Memory B cell (primary cell): ENCODE measurements around the gene ZNF573.
"Not testable (repeated sequence)": the region's sequence is repeated elsewhere in the genome, so short reads cannot be mapped to it uniquely, and the experiment has no call there.

Source experiments
- ATAC-seq: fragments of 150-1000 bp; cut with Tn5 transposase; 2 replicates; pipeline ENCODE4 v1.10.0; 2021; ENCODE audit warnings: low read depth, mild to moderate bottlenecking, moderate library complexity
- DNase-seq, 2 donors: peaks; one replicate each; pipeline ENCODE4 v3.0.0; 2022; ENCODE audit warnings: low spot score in 2 of 2
- H3K27ac Mint-ChIP-seq: one replicate; pipeline ENCODE4 v1.8.0; 2022; ENCODE audit warnings: mild to moderate bottlenecking, moderate library complexity, mixed read lengths
- H3K27me3 Mint-ChIP-seq: one replicate; pipeline ENCODE4 v1.8.0; 2022; ENCODE audit warnings: mixed read lengths
- H3K36me3 Mint-ChIP-seq: one replicate; pipeline ENCODE4 v1.8.0; 2022; ENCODE audit warnings: mild to moderate bottlenecking, mixed read lengths
- H3K4me1 Mint-ChIP-seq: one replicate; pipeline ENCODE4 v1.8.0; 2022; ENCODE audit warnings: mixed read lengths
- H3K4me3 Mint-ChIP-seq: one replicate; pipeline ENCODE4 v1.8.0; 2022; ENCODE audit warnings: mild to moderate bottlenecking, moderate library complexity, mixed read lengths
- H3K9me3 Mint-ChIP-seq: one replicate; pipeline ENCODE4 v1.8.0; 2022; ENCODE audit warnings: mixed read lengths

ZNF573 gene

GRCh38 chr19:37779127-37780005 is at the start of gene ZNF573:
Gene ZNF573 (minus strand): TSS chr19:37779586. CDS start chr19:37773729, 5,857 bp downstream.
- peak within 1 kb of the TSS; percentile 90 for H3K4me3 Mint-ChIP-seq
- H3K27me3 Mint-ChIP-seq, result no peaks in the 10 kb centered on the region
- H3K36me3 Mint-ChIP-seq, result peaks cover 17% of the 10 kb centered on the region
- H3K27ac Mint-ChIP-seq, result peak within 1 kb of the TSS; percentile 91
- peaks cover 18% of the 10 kb centered on the region for H3K4me1 Mint-ChIP-seq
- peak; percentile 68 to 85 for DNase-seq
- peaks cover 4% of the 10 kb centered on the region for H3K9me3 Mint-ChIP-seq
- ATAC-seq, result peak; percentile 73

- ATAC-seq, result peak; percentile 78
- Mint-ChIP-seq H3K4me3 (peak overlapping the region; percentile 69), H3K9me3 (peaks cover 12% of the 10 kb centered on the region)
Measured at GRCh38 chr19:37817180-37817981, 38.0 kb upstream of the ZNF573 start.

GRCh38 chr19:37815611-37816010 is 36.2 kb upstream of the ZNF573 start:
- Mint-ChIP-seq H3K27me3 (peaks cover 13% of the 10 kb centered on the region), H3K9me3 (peaks cover 12% of the 10 kb centered on the region)
- not testable (repeated sequence) for H3K36me3 Mint-ChIP-seq, DNase-seq, H3K4me1 Mint-ChIP-seq, H3K27ac Mint-ChIP-seq, ATAC-seq, H3K4me3 Mint-ChIP-seq

More at GRCh38 chr19:37817180-37817981, 38.0 kb upstream of the ZNF573 start:
- H3K27me3 Mint-ChIP-seq, result peaks cover 14% of the 10 kb centered on the region
- H3K27ac Mint-ChIP-seq, result no peak overlapping the region
- peak; percentile 26 to 41 for DNase-seq
- peaks cover 2% of the 10 kb centered on the region for H3K4me1 Mint-ChIP-seq
- peaks cover 5% of the 10 kb centered on the region for H3K36me3 Mint-ChIP-seq

GRCh38 chr19:37813340-37813739 is 34.0 kb upstream of the ZNF573 start:
- Mint-ChIP-seq H3K27ac (no peak overlapping the region), H3K4me3 (no peak overlapping the region), H3K27me3 (peaks cover 11% of the 10 kb centered on the region), H3K9me3 (peaks cover 14% of the 10 kb centered on the region), H3K4me1 (peaks cover 2% of the 10 kb centered on the region), H3K36me3 (peaks cover 7% of the 10 kb centered on the region)
- DNase-seq (no peak), ATAC-seq (no peak)

GRCh38 chr19:37809366-37809765 is 30.0 kb upstream of the ZNF573 start:
- Mint-ChIP-seq H3K36me3 (peaks cover 7% of the 10 kb centered on the region), H3K9me3 (peaks cover 13% of the 10 kb centered on the region), H3K4me3 (no peak overlapping the region), H3K27me3 (peaks cover 7% of the 10 kb centered on the region), H3K27ac (no peak overlapping the region), H3K4me1 (no peaks in the 10 kb centered on the region)
- ATAC-seq (no peak), DNase-seq (no peak)

GRCh38 chr19:37803249-37803840 is 24.0 kb upstream of the ZNF573 start:
- H3K27me3 Mint-ChIP-seq, result peaks cover 2% of the 10 kb centered on the region
- H3K9me3 Mint-ChIP-seq, result peaks cover 35% of the 10 kb centered on the region
- H3K36me3 Mint-ChIP-seq, result peaks cover 19% of the 10 kb centered on the region
- no peaks in the 10 kb centered on the region for H3K4me1 Mint-ChIP-seq
- DNase-seq (no peak), ATAC-seq (no peak)
- H3K27ac Mint-ChIP-seq, result no peak overlapping the region
- no peak overlapping the region for H3K4me3 Mint-ChIP-seq

- no peaks in the 10 kb centered on the region for H3K27me3 Mint-ChIP-seq
- H3K4me1 Mint-ChIP-seq, result no peaks in the 10 kb centered on the region
- peaks cover 6% of the 10 kb centered on the region for H3K36me3 Mint-ChIP-seq
- DNase-seq (no peak), ATAC-seq (no peak)
- H3K9me3 Mint-ChIP-seq, result peaks cover 19% of the 10 kb centered on the region
- no peak overlapping the region for H3K27ac Mint-ChIP-seq
- no peak overlapping the region for H3K4me3 Mint-ChIP-seq
Measured at GRCh38 chr19:37790244-37790925, 11.0 kb upstream of the ZNF573 start.

- peak overlapping the region; percentile 91 for H3K27ac Mint-ChIP-seq
- DNase-seq (no peak), ATAC-seq (no peak)
- H3K4me3 Mint-ChIP-seq, result peak overlapping the region; percentile 90
- H3K27me3 Mint-ChIP-seq, result no peaks in the 10 kb centered on the region
- H3K4me1 Mint-ChIP-seq, result peaks cover 18% of the 10 kb centered on the region
- peaks cover 21% of the 10 kb centered on the region for H3K36me3 Mint-ChIP-seq
- H3K9me3 Mint-ChIP-seq, result peaks cover 4% of the 10 kb centered on the region
Measured at GRCh38 chr19:37778613-37779126, 716 bp downstream of the ZNF573 start.

- Mint-ChIP-seq H3K4me3 (no peak overlapping the region), H3K27ac (no peak overlapping the region), H3K27me3 (no peaks in the 10 kb centered on the region), H3K9me3 (peaks cover 5% of the 10 kb centered on the region), H3K36me3 (peaks cover 53% of the 10 kb centered on the region), H3K4me1 (peaks cover 6% of the 10 kb centered on the region)
- ATAC-seq (no peak), DNase-seq (no peak)
Measured at GRCh38 chr19:37770985-37771384, 8.4 kb downstream of the ZNF573 start.

- Mint-ChIP-seq H3K4me1 (no peaks in the 10 kb centered on the region), H3K9me3 (peaks cover 3% of the 10 kb centered on the region), H3K27me3 (no peaks in the 10 kb centered on the region), H3K4me3 (no peak overlapping the region), H3K27ac (no peak overlapping the region), H3K36me3 (peaks cover 51% of the 10 kb centered on the region)
- DNase-seq (no peak), ATAC-seq (no peak)
Measured at GRCh38 chr19:37763488-37763887, 15.9 kb downstream of the ZNF573 start.

- not testable (repeated sequence) for H3K27ac Mint-ChIP-seq, H3K27me3 Mint-ChIP-seq, DNase-seq, H3K4me1 Mint-ChIP-seq, H3K9me3 Mint-ChIP-seq, ATAC-seq, H3K4me3 Mint-ChIP-seq
- H3K36me3 Mint-ChIP-seq, result peaks cover 39% of the 10 kb centered on the region
Measured at GRCh38 chr19:37757683-37758082, 21.7 kb downstream of the ZNF573 start.

- peaks cover 25% of the 10 kb centered on the region for H3K9me3 Mint-ChIP-seq
- DNase-seq, result no peak
- H3K36me3 Mint-ChIP-seq, result peaks cover 59% of the 10 kb centered on the region
Measured at GRCh38 chr19:37738371-37738770, 41.0 kb downstream of the ZNF573 start.

GRCh38 chr19:37725181-37725580 is 54.2 kb downstream of the ZNF573 start:
- no peak for DNase-seq
- Mint-ChIP-seq H3K4me3 (no peak overlapping the region), H3K27ac (no peak overlapping the region), H3K9me3 (no peaks in the 10 kb centered on the region), H3K36me3 (peaks cover 3% of the 10 kb centered on the region), H3K4me1 (no peaks in the 10 kb centered on the region), H3K27me3 (no peaks in the 10 kb centered on the region)
- no peak for ATAC-seq

More at GRCh38 chr19:37738371-37738770, 41.0 kb downstream of the ZNF573 start:
- Mint-ChIP-seq H3K27me3 (no peaks in the 10 kb centered on the region), H3K27ac (no peak overlapping the region), H3K4me1 (no peaks in the 10 kb centered on the region), H3K4me3 (no peak overlapping the region)
- no peak for ATAC-seq
